Myocyte (in vitro differentiated cells): ENCODE data around the gene CARD14. TPM values are rescaled to one million over a fixed set of nuclear protein-coding genes. Genes with fewer than 3 reads are reported as not detected.

Experiments used
- DNase-seq: peaks from one replicate; pipeline ENCODE4 v3.0.0-alpha.2; 2012; ENCODE audit warnings: low read depth
- polyA plus RNA-seq: library from polyadenylated mRNA; unstranded; fragments of >200 nt; gene quantifications from one replicate; pipeline ENCODE4 v1.2.1, GENCODE V29; 2012; ENCODE audit warnings: missing spikeins
- total RNA-seq: library from RNA; depleted of rRNA; stranded (reverse); fragments of >200 nt; gene quantifications from 2 replicates; pipeline ENCODE4 v1.2.3, GENCODE V29; 2014

CARD14 gene
- 0.21 and 1.9 TPM in 2 replicates for total RNA-seq
- 0.47 TPM for polyA plus RNA-seq

- DNase-seq: no peak
These were observed at the start of gene CARD14 for GRCh38 chr17:80169784-80170500. TSS of gene CARD14 (plus strand) at chr17:80170030. CDS start at chr17:80181439, 11,409 bp downstream.

GRCh38 chr17:80122026-80122575 is 47.7 kb upstream of the CARD14 start:
- DNase-seq: no peak

GRCh38 chr17:80122926-80123505 is 46.8 kb upstream of the CARD14 start:
- DNase-seq: no peak

GRCh38 chr17:80123791-80124190 is 46.0 kb upstream of the CARD14 start:
- peak; percentile 88 for DNase-seq

- peak; percentile 56 for DNase-seq
These were observed 45.4 kb upstream of the CARD14 start for GRCh38 chr17:80124351-80124981.

GRCh38 chr17:80125656-80126448 is 44.0 kb upstream of the CARD14 start:
- no peak for DNase-seq

- DNase-seq: no peak
These were observed 43.4 kb upstream of the CARD14 start for GRCh38 chr17:80126449-80126715.

- DNase-seq: no peak
These were observed 40.7 kb upstream of the CARD14 start for GRCh38 chr17:80129006-80129565.

GRCh38 chr17:80130992-80131391 is 38.8 kb upstream of the CARD14 start:
- no peak for DNase-seq

- no peak for DNase-seq
These were observed 36.8 kb upstream of the CARD14 start for GRCh38 chr17:80132906-80133625.

- DNase-seq: no peak
These were observed 36.2 kb upstream of the CARD14 start for GRCh38 chr17:80133626-80133970.

- DNase-seq: no peak
These were observed 32.7 kb upstream of the CARD14 start for GRCh38 chr17:80137131-80137530.

GRCh38 chr17:80138856-80139426 is 30.9 kb upstream of the CARD14 start:
- DNase-seq: no peak

GRCh38 chr17:80141463-80142165 is 28.2 kb upstream of the CARD14 start:
- DNase-seq: no peak

GRCh38 chr17:80142929-80143328 is 26.9 kb upstream of the CARD14 start:
- no peak for DNase-seq

- no peak for DNase-seq
These were observed 24.5 kb upstream of the CARD14 start for GRCh38 chr17:80145076-80146075.

GRCh38 chr17:80146121-80147034 is 23.5 kb upstream of the CARD14 start:
- peak; percentile 65 for DNase-seq
